Measurements from ENCODE around the gene LRTM1. TPM values are rescaled to one million over a fixed set of nuclear protein-coding genes. Genes with fewer than 3 reads are reported as not detected.

Gene LRTM1
- total RNA-seq, 1 experiment from 2014 or later = not detected

DNA sequence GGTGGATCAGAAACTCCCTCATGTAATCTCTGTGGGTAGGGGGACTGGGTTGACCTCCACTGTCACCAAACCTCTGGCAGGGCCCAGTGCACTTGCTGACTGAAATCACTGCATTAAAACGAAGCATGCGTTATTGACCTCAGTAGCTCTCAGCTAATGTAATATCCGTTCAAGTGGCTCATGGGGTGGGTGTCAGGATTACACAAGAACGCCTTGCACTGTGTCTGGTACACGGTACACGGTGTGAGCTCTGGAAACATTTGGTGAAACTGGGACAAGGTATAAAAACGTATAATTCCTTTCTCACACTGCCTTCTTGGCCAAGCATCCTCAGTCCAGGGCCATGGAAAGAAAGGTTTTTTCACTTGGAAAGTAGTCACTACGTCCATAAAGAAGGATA lies 11.9 kb downstream of the LRTM1 start:
- H3K9ac ChIP-seq (ENCODE audit: low read length) = no peak overlapping the region
- no peak overlapping the region for H3K4me3 ChIP-seq (ENCODE audit: low read length)
- no peak for DNase-seq
- no peak overlapping the region for H2AFZ ChIP-seq (ENCODE audit: low read length)
- H3K4me1 ChIP-seq (ENCODE audit: insufficient read depth, low read length) = no peaks in the 10 kb centered on the region
- POLR2A ChIA-PET (ENCODE audit: unreplicated experiment) = no interaction called here
- no peaks in the 10 kb centered on the region for H3F3A ChIP-seq (ENCODE audit: low read length, unreplicated experiment)
- H3K4me2 ChIP-seq (ENCODE audit: low read length) = no peak overlapping the region
- no peaks in the 10 kb centered on the region for H3K79me2 ChIP-seq (ENCODE audit: low read length)
- no peaks in the 10 kb centered on the region for H3K27me3 ChIP-seq (ENCODE audit: low read length)
- H3K36me3 ChIP-seq (ENCODE audit: low read depth, low read length) = no peaks in the 10 kb centered on the region
- no peaks in the 10 kb centered on the region for H3K9me2 ChIP-seq (replicated peaks; ENCODE audit: low read length)
- no TSS peak for BruUV-seq (replicated peaks)
- CTCF ChIA-PET = no interaction called here
- TF ChIP-seq EZH2phosphoT487 (IDR thresholded peaks at IDR 0.05; ENCODE audit: borderline replicate concordance, low read length) = no peak
- TF ChIP-seq EZH2 (IDR thresholded peaks at IDR 0.05; ENCODE audit: low read length, unreplicated experiment) = no peak
- TF ChIP-seq, protein P1, sequence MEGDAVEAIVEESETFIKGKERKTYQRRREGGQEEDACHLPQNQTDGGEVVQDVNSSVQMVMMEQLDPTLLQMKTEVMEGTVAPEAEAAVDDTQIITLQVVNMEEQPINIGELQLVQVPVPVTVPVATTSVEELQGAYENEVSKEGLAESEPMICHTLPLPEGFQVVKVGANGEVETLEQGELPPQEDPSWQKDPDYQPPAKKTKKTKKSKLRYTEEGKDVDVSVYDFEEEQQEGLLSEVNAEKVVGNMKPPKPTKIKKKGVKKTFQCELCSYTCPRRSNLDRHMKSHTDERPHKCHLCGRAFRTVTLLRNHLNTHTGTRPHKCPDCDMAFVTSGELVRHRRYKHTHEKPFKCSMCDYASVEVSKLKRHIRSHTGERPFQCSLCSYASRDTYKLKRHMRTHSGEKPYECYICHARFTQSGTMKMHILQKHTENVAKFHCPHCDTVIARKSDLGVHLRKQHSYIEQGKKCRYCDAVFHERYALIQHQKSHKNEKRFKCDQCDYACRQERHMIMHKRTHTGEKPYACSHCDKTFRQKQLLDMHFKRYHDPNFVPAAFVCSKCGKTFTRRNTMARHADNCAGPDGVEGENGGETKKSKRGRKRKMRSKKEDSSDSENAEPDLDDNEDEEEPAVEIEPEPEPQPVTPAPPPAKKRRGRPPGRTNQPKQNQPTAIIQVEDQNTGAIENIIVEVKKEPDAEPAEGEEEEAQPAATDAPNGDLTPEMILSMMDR (conservative IDR thresholded peaks at IDR 0.05; ENCODE audit: low read depth, low read length) = no peak
- no peak for ATAC-seq
- H4K20me1 ChIP-seq (ENCODE audit: low read length) = no peaks in the 10 kb centered on the region
- no peak overlapping the region for H3K27ac ChIP-seq (ENCODE audit: low read length)
- intact Hi-C loops (cut with micrococcal nuclease) = no loop called here
- no peaks in the 10 kb centered on the region for H3K9me3 ChIP-seq (ENCODE audit: low read length)

DNA sequence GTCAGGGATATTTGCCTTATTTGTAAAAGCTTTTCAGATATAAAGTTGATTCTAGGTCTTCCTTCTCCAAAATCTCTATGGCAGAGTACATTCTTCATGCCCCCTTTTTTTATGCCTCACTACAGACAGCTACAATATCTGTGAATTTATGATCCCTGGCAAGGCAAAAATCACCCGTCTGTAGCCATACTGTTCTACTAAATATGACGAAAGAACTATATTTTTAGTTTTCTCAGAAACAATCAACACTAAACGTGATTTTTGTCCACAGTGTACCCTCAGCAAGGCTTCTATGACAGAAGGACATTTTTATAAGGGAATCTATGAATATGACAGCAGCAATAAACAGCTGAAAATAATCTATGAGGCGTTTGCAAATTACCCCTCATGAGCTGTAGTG lies 12.7 kb downstream of the LRTM1 start:
- no peak overlapping the region for H2AFZ ChIP-seq (ENCODE audit: low read length)
- CTCF ChIA-PET = no interaction called here
- H3K9me2 ChIP-seq (replicated peaks; ENCODE audit: low read length) = no peaks in the 10 kb centered on the region
- ATAC-seq = no peak
- H3K27ac ChIP-seq (ENCODE audit: low read length) = no peak overlapping the region
- H3K4me3 ChIP-seq (ENCODE audit: low read length) = no peak overlapping the region
- POLR2A ChIA-PET (ENCODE audit: unreplicated experiment) = no interaction called here
- H3K9ac ChIP-seq (ENCODE audit: low read length) = no peak overlapping the region
- H3K79me2 ChIP-seq (ENCODE audit: low read length) = no peaks in the 10 kb centered on the region
- H3K27me3 ChIP-seq (ENCODE audit: low read length) = no peaks in the 10 kb centered on the region
- no TSS peak for BruUV-seq (replicated peaks)
- no peak overlapping the region for H3K4me2 ChIP-seq (ENCODE audit: low read length)
- no peaks in the 10 kb centered on the region for H3K36me3 ChIP-seq (ENCODE audit: low read depth, low read length)
- H3F3A ChIP-seq (ENCODE audit: low read length, unreplicated experiment) = no peaks in the 10 kb centered on the region
- DNase-seq = no peak
- H3K4me1 ChIP-seq (ENCODE audit: insufficient read depth, low read length) = no peaks in the 10 kb centered on the region
- no peaks in the 10 kb centered on the region for H4K20me1 ChIP-seq (ENCODE audit: low read length)
- TF ChIP-seq, protein P1 (conservative IDR thresholded peaks at IDR 0.05; ENCODE audit: low read depth, low read length) = no peak
- no peak for TF ChIP-seq EZH2 (IDR thresholded peaks at IDR 0.05; ENCODE audit: low read length, unreplicated experiment)
- TF ChIP-seq EZH2phosphoT487 (IDR thresholded peaks at IDR 0.05; ENCODE audit: borderline replicate concordance, low read length) = no peak
- intact Hi-C loops (cut with micrococcal nuclease) = no loop called here
- no peaks in the 10 kb centered on the region for H3K9me3 ChIP-seq (ENCODE audit: low read length)

DNA sequence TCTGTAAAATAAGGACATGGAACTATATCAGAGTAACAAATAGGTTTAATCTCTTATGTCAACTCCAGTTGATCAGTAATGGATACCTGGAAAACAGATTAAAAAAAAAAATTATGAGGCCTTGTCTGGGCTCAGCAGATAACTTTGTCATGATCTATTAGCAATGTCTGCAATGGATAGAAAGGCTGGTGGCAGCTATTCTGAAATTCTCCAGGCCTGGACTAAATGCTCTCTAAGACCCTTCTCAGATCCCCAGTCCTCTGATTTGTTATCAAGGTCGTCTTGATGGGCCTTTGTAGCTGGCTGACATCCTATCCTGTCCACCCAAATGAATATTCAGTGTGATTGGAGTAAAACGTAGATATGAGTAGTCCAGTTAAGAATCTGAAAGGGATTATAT lies 13.7 kb downstream of the LRTM1 start:
- Histone ChIP-seq H3K9ac (ENCODE audit: low read length) (no peak overlapping the region), H3K36me3 (ENCODE audit: low read depth, low read length) (no peaks in the 10 kb centered on the region), H3K9me3 (ENCODE audit: low read length) (no peaks in the 10 kb centered on the region), H3K4me3 (ENCODE audit: low read length) (no peak overlapping the region), H3K4me2 (ENCODE audit: low read length) (no peak overlapping the region), H3F3A (ENCODE audit: low read length, unreplicated experiment) (no peaks in the 10 kb centered on the region), H3K27me3 (ENCODE audit: low read length) (no peaks in the 10 kb centered on the region), H3K79me2 (ENCODE audit: low read length) (no peaks in the 10 kb centered on the region), H3K4me1 (ENCODE audit: insufficient read depth, low read length) (no peaks in the 10 kb centered on the region), H4K20me1 (ENCODE audit: low read length) (no peaks in the 10 kb centered on the region), H2AFZ (ENCODE audit: low read length) (no peak overlapping the region), H3K9me2 (replicated peaks; ENCODE audit: low read length) (no peaks in the 10 kb centered on the region), H3K27ac (ENCODE audit: low read length) (no peak overlapping the region)
- POLR2A ChIA-PET (ENCODE audit: unreplicated experiment) = no interaction called here
- TF ChIP-seq EZH2phosphoT487 (IDR thresholded peaks at IDR 0.05; ENCODE audit: borderline replicate concordance, low read length) (no peak), EZH2 (IDR thresholded peaks at IDR 0.05; ENCODE audit: low read length, unreplicated experiment) (no peak)
- TF ChIP-seq, protein P1 (conservative IDR thresholded peaks at IDR 0.05; ENCODE audit: low read depth, low read length) = no peak
- no peak for ATAC-seq
- no peak for DNase-seq
- CTCF ChIA-PET = no interaction called here
- BruUV-seq (replicated peaks) = no TSS peak
- intact Hi-C loops (cut with micrococcal nuclease) = no loop called here
